GM21717 (cell line): ENCODE results near the gene PAX9.
"Not testable (repeated sequence)": the region's sequence is repeated elsewhere in the genome, so short reads cannot be mapped to it uniquely, and the experiment has no call there.

ENCODE experiments used
- ATAC-seq: cut with Tn5 transposase; IDR thresholded peaks from one replicate; pipeline ENCODE4 v1.9.1; 2021; ENCODE audit warnings: mild to moderate bottlenecking, moderate library complexity; ENCODE audit not compliant: unreplicated experiment

PAX9 gene

GRCh38 chr14:36671149-36671548 lies 9.5 kb downstream of the PAX9 start:
- ATAC-seq, result no peak

DNA sequence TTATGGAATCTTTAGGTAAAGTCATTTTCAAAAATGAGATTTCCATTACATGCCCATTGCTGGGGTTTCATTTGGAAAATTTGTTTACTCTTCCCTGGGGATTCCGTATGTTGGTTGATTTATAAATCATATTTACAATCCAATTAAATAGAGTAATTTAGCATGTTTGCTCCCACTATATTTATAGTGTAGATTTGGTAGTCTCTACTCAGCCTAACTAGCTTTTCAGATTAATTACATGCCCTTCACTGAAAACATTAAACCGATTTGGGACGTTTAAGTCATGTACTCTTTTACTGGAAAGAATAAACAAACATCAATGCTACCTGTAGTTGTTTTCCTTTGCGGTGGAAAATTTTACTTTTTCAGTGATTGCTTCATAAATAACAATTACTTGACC lies 10.4 kb downstream of the PAX9 start:
- ATAC-seq, result no peak

DNA sequence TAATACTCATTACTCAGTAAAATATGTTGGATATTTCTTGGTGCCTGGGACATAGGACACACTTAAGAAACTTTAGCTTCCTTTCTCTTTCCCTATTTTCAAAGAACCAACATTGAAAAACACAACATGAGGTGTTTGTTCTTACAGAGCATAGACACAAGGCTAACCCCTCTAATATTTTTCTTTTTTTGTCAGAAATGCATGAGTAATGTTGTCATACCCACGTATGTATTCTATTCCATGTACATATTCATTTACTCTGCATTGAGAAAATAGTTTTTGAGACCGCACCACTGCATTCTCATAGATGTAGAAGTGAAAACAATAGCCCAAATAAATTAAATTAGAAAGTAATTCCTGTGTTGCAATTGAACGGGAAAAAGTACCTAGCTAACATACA lies 13.0 kb downstream of the PAX9 start:
- no peak for ATAC-seq

GRCh38 chr14:36675581-36675980 lies 13.9 kb downstream of the PAX9 start:
- no peak for ATAC-seq

- ATAC-seq, result no peak
Measured at GRCh38 chr14:36676236-36676635, 14.6 kb downstream of the PAX9 start.

DNA sequence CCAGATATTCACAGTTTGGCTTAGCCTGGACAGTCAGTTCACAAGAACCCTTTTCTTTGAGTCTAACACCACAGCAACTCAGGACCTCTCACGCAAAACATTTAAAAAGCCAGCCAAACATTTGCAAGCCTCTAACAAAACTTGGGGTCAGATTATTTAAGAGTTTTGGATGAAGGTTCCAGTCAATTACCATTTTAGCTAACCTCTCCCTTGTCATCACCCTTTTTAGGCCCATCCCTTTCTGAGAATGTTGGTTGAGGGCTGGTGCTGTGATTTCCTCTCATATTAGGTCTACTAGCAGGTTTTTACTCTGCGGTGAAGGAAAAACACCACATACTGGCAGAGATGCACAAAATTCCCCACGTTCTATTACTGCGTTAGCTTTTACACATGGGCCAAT lies 20.7 kb downstream of the PAX9 start:
- ATAC-seq, result no peak

DNA sequence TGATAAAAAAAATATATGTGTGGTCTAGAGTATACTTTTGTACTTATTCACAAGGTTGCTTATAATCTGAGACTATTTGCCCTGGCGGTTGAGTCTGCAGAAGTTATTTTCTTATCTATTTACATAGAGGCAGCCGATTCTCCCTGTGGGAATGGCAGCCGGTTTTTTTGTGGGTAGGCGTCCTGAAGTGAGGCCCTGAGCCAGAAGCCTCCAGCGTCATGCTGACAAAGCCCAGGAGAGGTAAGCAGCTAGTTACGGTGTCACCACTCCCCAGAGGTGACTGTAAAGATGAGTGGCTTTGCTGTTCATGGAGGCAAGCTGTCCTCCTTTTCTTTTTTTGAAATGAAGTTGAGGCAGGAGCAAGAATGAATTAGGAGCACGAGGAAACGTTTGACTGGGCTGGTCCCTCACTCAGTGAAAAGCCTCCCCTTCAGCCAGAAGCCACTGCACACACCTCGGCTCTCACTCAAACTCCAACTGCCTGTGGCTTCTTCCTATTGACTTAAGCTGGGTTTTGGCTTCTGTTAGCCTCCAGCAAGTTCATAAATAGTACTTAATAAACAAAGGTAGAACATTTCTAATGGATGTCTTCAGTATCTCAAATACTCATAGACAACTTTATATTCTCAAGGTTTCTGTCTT lies 21.5 kb downstream of the PAX9 start:
- ATAC-seq, result no peak

GRCh38 chr14:36684946-36685345 lies 23.3 kb downstream of the PAX9 start:
- no peak for ATAC-seq

GRCh38 chr14:36690311-36691040 lies 28.8 kb downstream of the PAX9 start:
- no peak for ATAC-seq

DNA sequence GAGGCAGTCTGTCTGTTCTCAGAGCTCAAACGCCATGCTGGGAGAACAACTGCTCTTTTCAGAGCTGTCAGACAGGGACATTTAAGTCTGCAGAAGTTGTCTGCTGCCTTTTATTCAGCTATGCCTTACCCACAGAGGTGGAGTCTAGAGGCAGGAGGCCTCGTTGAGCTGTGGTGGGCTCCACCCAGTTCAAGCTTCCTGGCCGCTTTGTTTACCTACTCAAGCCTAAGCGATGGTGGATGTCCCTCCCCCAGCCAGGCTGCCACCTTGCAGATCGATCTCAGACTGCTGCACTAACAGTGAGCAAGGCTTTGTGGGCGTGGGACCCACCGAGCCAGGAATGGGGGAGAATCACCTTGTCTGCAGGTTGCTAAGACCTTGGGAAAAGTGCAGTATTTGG lies 37.8 kb downstream of the PAX9 start:
- not testable (repeated sequence) for ATAC-seq

DNA sequence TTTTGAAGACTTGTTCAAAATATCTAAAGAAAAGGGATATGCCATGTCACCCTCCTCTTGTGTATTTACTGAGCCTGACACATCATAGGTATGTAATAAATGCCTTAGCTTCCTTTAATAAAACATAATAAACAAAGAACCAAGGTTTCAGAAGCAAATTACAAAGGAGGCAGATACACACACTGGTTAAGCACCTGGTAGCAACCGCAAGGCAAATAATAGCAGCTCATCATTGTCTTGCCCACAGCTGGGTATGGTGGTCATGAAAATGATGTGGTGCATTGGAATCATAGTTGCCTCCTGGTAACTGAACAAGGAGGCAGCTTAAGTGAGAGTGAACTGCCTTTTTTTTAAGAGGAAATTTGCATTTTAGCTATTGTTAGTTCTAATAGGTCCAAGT lies 39.0 kb downstream of the PAX9 start:
- no peak for ATAC-seq

GRCh38 chr14:36701132-36701531 lies 39.5 kb downstream of the PAX9 start:
- ATAC-seq, result no peak

DNA sequence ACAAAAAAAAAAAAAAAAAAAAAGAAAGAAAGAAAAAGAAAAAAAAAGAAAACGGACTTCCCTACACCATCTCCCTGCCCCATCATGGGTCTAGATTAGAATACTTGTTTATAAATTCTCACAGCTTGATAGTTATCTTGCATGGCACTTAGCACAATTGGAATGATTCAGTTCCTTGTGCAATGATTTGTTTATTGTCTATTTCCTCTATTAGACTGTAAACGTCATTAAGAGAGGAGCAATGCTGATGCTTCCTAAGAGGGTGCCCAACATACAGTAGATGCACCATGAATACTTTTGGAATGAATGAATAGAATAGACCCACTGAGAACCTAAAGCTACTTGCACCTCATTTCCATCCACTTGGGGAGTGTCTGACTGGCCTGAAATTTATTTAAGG lies 40.8 kb downstream of the PAX9 start:
- ATAC-seq, result no peak

DNA sequence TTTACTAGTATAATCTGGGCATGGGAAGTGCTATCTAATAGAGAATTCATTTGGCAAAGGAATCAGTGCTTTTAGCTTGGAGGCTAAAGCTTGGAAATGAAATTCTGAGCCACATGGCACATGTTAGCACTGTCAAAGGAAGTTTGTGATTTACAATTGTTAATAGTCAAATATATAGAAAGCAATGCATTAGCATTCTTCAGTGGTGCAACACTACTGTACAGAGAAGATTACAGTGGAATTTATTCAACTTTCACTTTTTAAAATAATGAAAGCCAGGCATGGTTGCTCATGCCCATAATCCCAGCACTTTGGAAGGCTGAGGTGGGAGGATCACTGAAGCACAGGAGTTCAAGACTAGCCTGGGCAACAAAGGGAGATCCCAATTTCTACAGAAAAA lies 45.9 kb downstream of the PAX9 start:
- no peak for ATAC-seq

- ATAC-seq, result no peak
Measured at GRCh38 chr14:36713960-36714703, 52.5 kb downstream of the PAX9 start.

GRCh38 chr14:36716614-36717184 lies 55.0 kb downstream of the PAX9 start:
- no peak for ATAC-seq

DNA sequence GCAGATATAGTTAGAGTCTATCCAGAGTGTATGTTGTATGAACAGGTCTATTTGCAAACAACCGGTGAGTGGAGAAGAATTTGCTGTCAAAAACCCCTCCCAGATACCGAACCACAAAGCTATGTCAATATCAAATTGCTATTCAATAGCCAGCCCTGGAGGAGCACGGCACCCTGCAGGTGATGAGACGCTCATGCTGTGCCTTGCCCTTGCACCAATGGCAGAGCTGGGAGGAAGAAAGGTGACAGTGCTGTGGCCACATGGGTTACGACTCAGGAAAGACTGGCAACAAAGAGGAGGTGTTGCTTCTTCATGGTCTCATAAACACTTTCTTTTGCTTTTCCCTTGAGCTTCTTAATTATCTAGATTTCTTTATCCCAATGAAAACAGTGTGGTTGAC lies 55.7 kb downstream of the PAX9 start:
- ATAC-seq, result no peak

DNA sequence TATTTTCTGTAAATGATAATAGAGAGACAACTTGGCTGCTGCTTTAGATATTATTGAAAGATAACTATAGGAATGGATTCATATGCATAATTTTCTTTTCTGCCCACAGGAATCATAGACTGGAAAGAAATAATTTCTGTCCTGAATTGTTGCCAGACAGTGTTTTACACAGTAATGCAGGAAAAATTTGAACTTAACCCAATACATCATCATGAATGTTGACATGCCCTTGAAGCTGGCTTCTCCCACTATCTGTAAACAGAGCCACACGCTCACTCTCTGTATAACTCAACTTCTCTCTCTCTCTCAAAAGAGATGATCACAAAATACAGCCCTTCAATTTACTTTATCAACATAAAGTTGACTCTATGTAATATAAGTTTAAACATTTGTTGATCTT lies 56.6 kb downstream of the PAX9 start:
- ATAC-seq, result no peak

DNA sequence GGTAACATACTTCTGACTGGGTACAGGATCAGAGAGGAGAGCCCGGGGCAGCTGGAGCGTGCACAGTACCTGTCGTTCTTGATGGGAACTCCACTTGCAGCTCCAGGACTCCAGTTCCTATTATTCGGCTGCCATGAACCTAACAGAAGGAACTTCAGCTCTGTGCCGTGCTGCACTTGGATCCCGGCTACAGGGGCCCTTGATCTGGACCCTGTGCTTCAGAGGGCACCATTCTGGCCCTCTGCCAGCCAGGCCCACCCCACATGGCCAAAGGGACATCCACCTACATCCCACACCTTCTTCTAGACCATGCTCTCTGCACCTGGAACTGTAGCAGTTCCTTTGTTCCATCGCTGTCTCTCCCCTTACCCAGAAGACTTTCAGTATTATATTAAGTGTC lies 58.2 kb downstream of the PAX9 start:
- ATAC-seq, result no peak

- no peak for ATAC-seq
Measured at GRCh38 chr14:36720657-36721056, 59.0 kb downstream of the PAX9 start.

DNA sequence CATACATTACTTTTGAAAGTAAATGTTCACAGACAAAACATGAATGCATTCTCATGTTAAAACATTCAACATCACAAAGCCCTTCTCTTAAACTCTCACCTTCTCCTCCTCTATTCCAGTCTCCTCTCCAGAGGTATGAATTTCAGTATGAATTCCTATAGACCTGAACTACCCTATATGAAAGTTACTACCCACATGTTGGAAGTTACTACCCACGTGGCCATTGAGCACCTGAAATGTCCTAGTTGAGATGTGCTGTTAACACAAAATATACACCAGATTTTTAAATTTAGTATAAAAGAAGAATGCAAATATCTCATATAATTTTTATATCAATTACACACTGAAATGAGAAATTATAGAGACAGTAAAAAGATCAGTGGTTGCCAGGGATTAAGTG lies 60.2 kb downstream of the PAX9 start:
- no peak for ATAC-seq

- no peak for ATAC-seq
Measured at GRCh38 chr14:36723530-36723929, 61.9 kb downstream of the PAX9 start.
